Neural crest cell (in vitro differentiated cells): Measurements from ENCODE around the gene TMEM202. TPM values are rescaled to one million over a fixed set of nuclear protein-coding genes. Genes with fewer than 3 reads are reported as not detected.
"Not testable (repeated sequence)": the region's sequence is repeated elsewhere in the genome, so short reads cannot be mapped to it uniquely, and the experiment has no call there.

Experiments used
- DNase-seq: peaks from one replicate; pipeline ENCODE4 v3.0.0; 2021; ENCODE audit warnings: low read depth, mixed read lengths, low spot score
- H3K27ac Mint-ChIP-seq: one replicate; pipeline ENCODE4 v1.8.0; 2021; ENCODE audit warnings: mild to moderate bottlenecking, mixed read lengths; ENCODE audit not compliant: unreplicated experiment
- H3K27me3 Mint-ChIP-seq: 2 replicates; pipeline ENCODE4 v1.8.0; 2021; ENCODE audit warnings: low read depth, mild to moderate bottlenecking, mixed read lengths
- H3K36me3 Mint-ChIP-seq: 2 replicates; pipeline ENCODE4 v1.8.0; 2021; ENCODE audit warnings: low read depth, mild to moderate bottlenecking, mixed read lengths
- H3K4me1 Mint-ChIP-seq: 2 replicates; pipeline ENCODE4 v1.8.0; 2021; ENCODE audit warnings: mixed read lengths
- H3K4me3 Mint-ChIP-seq: one replicate; pipeline ENCODE4 v1.8.0; 2021; ENCODE audit warnings: mild to moderate bottlenecking, mixed read lengths
- H3K9me3 Mint-ChIP-seq: 2 replicates; pipeline ENCODE4 v1.8.0; 2021; ENCODE audit warnings: mixed read lengths
- total RNA-seq: library from RNA; stranded (reverse); gene quantifications from 2 replicates; pipeline ENCODE4 v1.2.1, GENCODE V29; 2021
- TF ChIP-seq, protein P1 (sequence below): fragments of 200-600 bp; sonication (generic); conservative IDR thresholded peaks from 2 replicates; pipeline ENCODE4 v1.5.0; 2021; ENCODE audit warnings: antibody characterized with exemption, mild to moderate bottlenecking

TMEM202 gene
- total RNA-seq, 1 donor from 2014 or later: not detected

DNA sequence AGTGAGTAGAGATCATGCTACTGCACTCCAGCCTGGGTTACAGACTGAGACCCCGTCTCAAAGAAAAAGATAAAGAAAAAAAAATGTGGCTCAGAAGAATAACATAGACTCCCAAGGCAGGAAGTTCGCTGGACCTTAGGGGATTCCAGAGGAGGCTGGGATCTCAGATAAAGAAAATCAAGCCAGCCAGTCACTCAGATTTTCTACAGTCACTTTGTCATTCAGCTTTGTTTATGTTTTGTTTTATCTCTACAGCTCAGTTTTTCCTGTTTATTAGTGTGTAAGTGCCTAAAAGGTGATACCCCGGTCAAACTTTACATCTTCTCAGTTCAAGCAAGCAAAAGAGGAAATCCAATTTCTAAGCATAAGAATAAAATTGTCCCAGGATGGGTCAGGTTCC, 6.3 kb downstream of the TMEM202 start:
- Mint-ChIP-seq H3K9me3 (no peaks in the 10 kb centered on the region), H3K4me1 (no peaks in the 10 kb centered on the region), H3K36me3 (no peaks in the 10 kb centered on the region), H3K27ac (no peak overlapping the region), H3K4me3 (no peak overlapping the region), H3K27me3 (peaks cover 96% of the 10 kb centered on the region)
- TF ChIP-seq, protein P1, sequence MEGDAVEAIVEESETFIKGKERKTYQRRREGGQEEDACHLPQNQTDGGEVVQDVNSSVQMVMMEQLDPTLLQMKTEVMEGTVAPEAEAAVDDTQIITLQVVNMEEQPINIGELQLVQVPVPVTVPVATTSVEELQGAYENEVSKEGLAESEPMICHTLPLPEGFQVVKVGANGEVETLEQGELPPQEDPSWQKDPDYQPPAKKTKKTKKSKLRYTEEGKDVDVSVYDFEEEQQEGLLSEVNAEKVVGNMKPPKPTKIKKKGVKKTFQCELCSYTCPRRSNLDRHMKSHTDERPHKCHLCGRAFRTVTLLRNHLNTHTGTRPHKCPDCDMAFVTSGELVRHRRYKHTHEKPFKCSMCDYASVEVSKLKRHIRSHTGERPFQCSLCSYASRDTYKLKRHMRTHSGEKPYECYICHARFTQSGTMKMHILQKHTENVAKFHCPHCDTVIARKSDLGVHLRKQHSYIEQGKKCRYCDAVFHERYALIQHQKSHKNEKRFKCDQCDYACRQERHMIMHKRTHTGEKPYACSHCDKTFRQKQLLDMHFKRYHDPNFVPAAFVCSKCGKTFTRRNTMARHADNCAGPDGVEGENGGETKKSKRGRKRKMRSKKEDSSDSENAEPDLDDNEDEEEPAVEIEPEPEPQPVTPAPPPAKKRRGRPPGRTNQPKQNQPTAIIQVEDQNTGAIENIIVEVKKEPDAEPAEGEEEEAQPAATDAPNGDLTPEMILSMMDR: no peak
- DNase-seq: no peak

DNA sequence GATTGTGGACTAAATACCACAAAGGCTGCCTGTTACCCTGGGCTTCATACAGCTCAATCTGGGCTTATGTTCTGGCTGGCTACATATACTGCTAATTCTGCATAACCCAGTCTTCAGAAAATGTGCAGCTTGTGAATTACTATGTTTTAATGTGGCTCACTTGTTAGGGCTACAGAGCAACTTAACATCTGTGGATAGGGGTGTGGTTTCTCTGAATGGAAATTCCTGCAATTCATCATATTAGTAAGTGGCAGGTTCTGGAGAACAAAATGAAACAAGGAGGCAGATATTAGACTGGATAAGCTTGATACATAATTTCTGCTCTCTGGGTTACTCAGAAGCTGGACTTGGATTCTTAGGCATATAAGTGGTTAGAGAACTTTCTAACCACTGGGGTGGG, 6.7 kb downstream of the TMEM202 start:
- Mint-ChIP-seq H3K9me3 (no peaks in the 10 kb centered on the region), H3K27me3 (peaks cover 98% of the 10 kb centered on the region), H3K36me3 (no peaks in the 10 kb centered on the region), H3K4me3 (no peak overlapping the region), H3K27ac (no peak overlapping the region), H3K4me1 (no peaks in the 10 kb centered on the region)
- DNase-seq: no peak
- TF ChIP-seq, protein P1: no peak

DNA sequence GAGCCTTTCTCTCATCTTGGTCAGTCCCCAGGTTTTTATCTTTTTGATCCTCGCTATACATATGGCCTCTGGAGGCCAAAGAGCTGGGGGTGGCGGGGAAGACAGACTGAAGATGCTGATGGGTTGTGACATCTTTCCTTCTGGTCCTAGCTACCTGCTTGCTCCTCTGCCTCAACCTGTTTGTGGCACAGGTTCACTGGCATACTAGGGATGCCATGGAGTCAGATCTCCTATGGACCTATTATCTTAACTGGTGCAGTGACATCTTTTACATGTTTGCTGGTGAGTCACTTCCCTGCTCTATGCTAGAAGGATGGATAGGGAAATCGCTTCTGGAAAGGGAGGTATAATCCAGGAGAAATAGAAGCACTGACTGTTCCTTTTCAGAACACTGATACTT, 8.8 kb downstream of the TMEM202 start:
- Mint-ChIP-seq H3K27ac (no peak overlapping the region), H3K27me3 (peaks cover 97% of the 10 kb centered on the region), H3K9me3 (no peaks in the 10 kb centered on the region), H3K36me3 (no peaks in the 10 kb centered on the region), H3K4me1 (no peaks in the 10 kb centered on the region), H3K4me3 (no peak overlapping the region)
- DNase-seq: no peak
- TF ChIP-seq, protein P1: no peak

DNA sequence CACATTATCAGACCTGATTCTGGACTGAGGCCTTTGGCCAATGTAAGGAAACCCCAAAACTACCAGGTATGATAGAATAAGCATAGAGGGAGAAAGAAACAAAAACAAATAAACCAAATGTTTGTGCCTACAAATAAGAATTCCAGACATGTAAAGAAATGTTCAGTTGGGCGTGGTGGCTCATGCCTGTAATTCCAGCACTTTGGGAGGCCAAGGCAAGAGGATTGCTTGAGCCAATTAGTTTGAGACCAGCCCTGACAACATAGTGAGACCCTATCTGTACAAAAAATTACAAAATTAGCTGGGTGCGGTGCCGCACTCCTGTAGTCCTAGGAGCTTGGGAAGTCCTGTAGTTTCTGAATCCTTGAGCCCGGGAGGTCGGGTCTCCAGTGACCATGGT, 13.0 kb downstream of the TMEM202 start:
- H3K4me1 Mint-ChIP-seq: no peaks in the 10 kb centered on the region
- H3K27me3 Mint-ChIP-seq: peaks cover 85% of the 10 kb centered on the region
- H3K9me3 Mint-ChIP-seq: no peaks in the 10 kb centered on the region
- TF ChIP-seq, protein P1: no peak
- no peak for DNase-seq
- no peaks in the 10 kb centered on the region for H3K36me3 Mint-ChIP-seq
- H3K27ac Mint-ChIP-seq: no peak overlapping the region
- H3K4me3 Mint-ChIP-seq: no peak overlapping the region

DNA sequence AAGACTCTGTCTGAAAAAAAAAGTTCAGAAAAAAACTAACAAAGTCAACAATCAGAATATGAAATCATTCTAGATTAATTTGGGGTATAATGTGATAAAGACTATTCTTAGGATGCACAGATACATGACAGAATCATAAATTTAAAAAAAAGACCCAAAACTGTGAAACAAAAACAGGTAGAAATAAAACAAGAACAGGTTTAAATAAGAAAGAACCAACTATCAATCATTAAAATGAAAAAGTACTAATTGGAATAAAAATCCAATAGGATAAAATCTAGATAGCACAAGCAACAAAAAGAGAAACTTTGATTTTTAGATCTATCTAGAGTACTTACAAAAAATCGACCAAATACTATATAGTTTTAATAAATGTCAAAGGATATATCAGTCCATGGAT, 13.4 kb downstream of the TMEM202 start:
- Mint-ChIP-seq H3K36me3 (no peaks in the 10 kb centered on the region), H3K27me3 (peaks cover 80% of the 10 kb centered on the region)
- TF ChIP-seq, protein P1: no peak

DNA sequence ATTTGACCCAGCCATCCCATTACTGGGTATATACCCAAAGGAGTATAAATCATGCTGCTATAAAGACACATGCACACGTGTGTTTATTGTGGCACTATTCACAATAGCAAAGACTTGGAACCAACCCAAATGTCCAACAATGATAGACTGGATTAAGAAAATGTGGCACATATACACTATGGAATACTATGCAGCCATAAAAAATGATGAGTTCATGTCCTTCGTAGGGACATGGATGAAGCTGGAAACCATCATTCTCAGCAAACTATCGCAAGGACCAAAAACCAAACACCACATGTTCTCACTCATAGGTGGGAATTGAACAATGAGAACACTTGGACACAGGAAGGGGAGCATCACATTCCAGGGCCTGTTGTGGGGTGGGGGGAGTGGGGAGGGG, 15.2 kb downstream of the TMEM202 start:
- not testable (repeated sequence) for H3K4me1 Mint-ChIP-seq, H3K27ac Mint-ChIP-seq, DNase-seq, H3K9me3 Mint-ChIP-seq, H3K36me3 Mint-ChIP-seq, H3K4me3 Mint-ChIP-seq
- peaks cover 77% of the 10 kb centered on the region for H3K27me3 Mint-ChIP-seq

More for the DNA sequence above, 13.4 kb downstream of the TMEM202 start:
- no peak overlapping the region for H3K4me3 Mint-ChIP-seq
- no peak overlapping the region for H3K27ac Mint-ChIP-seq
- no peaks in the 10 kb centered on the region for H3K9me3 Mint-ChIP-seq
- DNase-seq: no peak
- no peaks in the 10 kb centered on the region for H3K4me1 Mint-ChIP-seq
